Measurements from ENCODE around the gene TAS2R13.

The TAS2R13 gene

DNA sequence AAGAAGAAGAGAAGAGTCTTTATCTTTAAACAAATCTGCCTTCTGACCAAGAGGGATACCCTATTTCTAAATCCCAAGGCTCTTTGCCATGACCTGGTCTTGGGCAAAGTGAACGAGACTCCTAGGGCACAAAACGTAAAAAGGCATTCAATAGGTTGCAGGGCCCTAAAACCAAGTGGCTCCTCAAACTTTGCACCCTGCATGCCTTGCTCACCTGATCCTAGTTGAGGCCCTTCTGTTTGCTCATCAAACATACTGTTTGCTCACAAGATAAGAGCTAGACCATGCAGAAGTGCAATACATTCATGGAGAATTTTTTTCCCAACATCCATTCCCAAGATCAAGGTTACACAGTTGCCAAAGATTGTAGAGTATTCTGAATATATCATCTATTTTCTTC lies 17.4 kb downstream of the TAS2R13 start:
- H3K4me3 ChIP-seq (ENCODE audit: low read depth, low read length), result no peak overlapping the region
- DNase-seq (ENCODE audit: low read depth), result no peak
- TF ChIP-seq, protein P1, sequence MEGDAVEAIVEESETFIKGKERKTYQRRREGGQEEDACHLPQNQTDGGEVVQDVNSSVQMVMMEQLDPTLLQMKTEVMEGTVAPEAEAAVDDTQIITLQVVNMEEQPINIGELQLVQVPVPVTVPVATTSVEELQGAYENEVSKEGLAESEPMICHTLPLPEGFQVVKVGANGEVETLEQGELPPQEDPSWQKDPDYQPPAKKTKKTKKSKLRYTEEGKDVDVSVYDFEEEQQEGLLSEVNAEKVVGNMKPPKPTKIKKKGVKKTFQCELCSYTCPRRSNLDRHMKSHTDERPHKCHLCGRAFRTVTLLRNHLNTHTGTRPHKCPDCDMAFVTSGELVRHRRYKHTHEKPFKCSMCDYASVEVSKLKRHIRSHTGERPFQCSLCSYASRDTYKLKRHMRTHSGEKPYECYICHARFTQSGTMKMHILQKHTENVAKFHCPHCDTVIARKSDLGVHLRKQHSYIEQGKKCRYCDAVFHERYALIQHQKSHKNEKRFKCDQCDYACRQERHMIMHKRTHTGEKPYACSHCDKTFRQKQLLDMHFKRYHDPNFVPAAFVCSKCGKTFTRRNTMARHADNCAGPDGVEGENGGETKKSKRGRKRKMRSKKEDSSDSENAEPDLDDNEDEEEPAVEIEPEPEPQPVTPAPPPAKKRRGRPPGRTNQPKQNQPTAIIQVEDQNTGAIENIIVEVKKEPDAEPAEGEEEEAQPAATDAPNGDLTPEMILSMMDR (IDR thresholded peaks at IDR 0.05; ENCODE audit: low read depth, low read length, missing control alignments), result no peak
- in situ Hi-C loops (cut with HindIII; ENCODE audit: low sequenced_read_pairs), result no loop called here

DNA sequence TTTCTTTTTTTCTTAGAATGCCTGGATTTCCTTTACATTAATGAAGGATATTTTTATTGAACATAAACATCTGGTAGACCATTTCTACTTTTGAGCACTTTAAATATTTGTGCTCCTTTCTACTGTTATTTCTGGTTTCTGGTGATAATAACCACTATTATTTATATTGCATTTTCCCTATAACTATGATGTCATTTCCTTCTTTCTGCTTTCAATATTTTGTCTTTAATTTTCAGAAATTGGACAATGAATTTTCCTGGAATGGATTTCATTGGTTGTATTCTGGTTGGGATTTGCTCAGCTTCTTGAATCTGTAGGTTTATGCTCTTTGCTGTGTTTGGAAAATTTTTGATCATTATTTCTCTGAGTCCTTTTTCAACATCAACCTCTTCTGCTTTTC lies 20.1 kb downstream of the TAS2R13 start:
- TF ChIP-seq, protein P1 (IDR thresholded peaks at IDR 0.05; ENCODE audit: low read depth, low read length, missing control alignments), result no peak
- no peak for DNase-seq (ENCODE audit: low read depth)
- in situ Hi-C loops (cut with HindIII; ENCODE audit: low sequenced_read_pairs), result no loop called here
- H3K4me3 ChIP-seq (ENCODE audit: low read depth, low read length), result no peak overlapping the region

DNA sequence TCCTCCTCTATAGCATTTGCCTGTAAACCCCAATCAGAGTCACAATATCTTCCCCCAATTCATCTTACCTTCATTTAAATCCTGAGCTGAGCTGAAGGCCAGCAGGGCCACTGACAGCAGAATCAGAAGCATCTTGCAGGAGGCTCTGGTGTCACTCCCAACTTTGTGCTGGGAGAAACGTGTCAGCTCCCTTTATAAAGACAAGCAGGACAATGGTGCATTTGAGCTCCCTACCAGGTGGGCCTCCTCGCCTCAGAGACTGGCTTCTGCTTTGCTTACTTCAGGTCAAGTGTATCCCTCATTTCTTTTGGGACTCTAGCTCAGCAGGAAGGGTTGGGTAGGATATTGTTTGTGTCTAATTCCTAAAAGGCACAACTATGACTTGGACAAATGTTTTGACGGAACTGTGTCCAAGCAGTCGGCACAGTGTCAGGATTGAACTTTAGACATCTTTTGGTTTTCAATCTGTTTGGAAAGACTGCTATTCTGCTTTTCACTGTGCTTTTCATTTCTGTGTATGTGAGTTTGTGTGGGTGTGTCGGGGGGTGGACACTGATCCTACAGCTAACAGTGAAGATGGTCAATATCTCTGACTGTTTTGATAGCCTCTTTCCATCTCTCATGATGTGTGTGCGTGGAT lies 25.2 kb downstream of the TAS2R13 start, which contains the start of gene PRH1:
TSS of gene PRH1 (minus strand) at position 170 of the 640 bp plus-strand sequence. CDS start at position 132, 38 bp downstream.
- TF ChIP-seq, protein P1 (IDR thresholded peaks at IDR 0.05; ENCODE audit: low read depth, low read length, missing control alignments), result no peak
- in situ Hi-C loops (cut with HindIII; ENCODE audit: low sequenced_read_pairs), result no loop called here
- no peak within 1 kb of the TSS for H3K4me3 ChIP-seq (ENCODE audit: low read depth, low read length)
- no peak for DNase-seq (ENCODE audit: low read depth)

DNA sequence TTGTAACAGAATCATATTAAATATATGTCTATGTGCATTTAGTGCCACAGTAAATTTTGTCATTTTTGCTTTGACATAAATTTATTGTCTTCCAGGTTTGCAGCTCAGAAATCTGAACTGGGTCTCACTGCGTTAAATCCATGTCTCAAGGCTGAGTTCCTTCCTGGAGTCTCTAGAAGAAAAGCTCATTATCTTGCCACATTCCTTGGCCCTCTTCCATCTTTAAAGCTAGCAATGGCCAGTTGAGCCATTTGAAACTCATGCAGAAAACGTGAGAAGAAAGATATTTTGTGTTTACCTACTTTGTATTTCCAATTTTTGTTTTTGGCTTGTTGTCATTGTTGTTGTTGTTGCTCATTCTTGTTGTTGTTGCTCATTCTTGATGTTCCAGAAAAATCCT lies 36.0 kb downstream of the TAS2R13 start:
- in situ Hi-C loops (cut with HindIII; ENCODE audit: low sequenced_read_pairs), result no loop called here
- TF ChIP-seq, protein P1 (IDR thresholded peaks at IDR 0.05; ENCODE audit: low read depth, low read length, missing control alignments), result no peak
- no peak overlapping the region for H3K4me3 ChIP-seq (ENCODE audit: low read depth, low read length)
- peak; percentile 49 for DNase-seq (ENCODE audit: low read depth)

DNA sequence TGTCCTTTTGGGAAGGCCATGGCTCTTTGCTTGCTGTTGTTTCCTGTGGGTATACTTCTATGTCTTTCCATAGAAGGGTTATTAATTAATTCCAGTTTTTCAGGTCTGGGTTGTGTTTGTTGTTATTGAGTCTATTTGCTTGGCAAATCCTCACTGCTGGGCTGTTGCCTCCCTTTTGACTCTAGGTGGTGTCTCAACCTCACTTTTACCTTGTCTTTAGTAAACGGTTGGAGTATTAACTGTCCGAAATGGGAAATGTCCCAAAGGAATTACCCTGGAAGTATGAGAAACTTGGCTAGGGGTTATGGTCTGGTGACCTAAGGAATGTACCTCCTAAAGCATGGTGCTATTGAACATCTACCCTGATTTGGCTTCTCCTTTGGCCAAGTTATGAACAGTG lies 42.0 kb downstream of the TAS2R13 start:
- H3K4me3 ChIP-seq (ENCODE audit: low read depth, low read length), result no peak overlapping the region
- in situ Hi-C loops (cut with HindIII; ENCODE audit: low sequenced_read_pairs), result no loop called here
- TF ChIP-seq, protein P1 (IDR thresholded peaks at IDR 0.05; ENCODE audit: low read depth, low read length, missing control alignments), result no peak
- no peak for DNase-seq (ENCODE audit: low read depth)

DNA sequence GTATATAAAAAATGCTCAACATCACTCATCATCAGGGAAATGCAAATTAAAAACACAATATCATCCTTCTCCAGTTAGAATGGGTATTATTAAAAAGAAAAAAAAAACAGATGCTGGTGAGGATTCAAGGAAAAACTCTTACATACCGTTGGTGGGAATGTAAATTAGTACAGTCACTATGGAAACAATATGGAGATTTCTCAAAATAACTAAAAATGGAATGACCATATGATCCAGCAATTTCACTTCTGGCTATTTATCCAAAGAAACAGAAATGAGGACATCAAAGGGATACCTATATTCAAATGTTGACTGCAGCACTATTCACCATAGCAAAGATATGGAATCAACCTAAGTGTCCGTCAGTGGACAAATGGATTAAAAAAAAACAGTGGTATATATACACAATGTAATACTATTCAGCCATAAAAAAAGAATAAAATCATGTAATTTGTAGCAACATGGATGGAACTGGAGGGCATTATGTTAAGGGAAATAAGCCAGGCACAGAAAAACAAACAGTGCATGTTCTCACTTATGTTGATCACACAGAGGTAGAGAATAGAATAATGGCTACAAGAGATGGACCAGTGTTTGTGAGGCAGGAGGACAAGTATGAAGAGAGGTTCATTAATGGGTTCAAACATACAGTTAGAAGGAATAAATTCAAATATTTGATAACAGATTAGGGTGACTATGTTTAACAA lies 45.7 kb downstream of the TAS2R13 start:
- in situ Hi-C loops (cut with HindIII; ENCODE audit: low sequenced_read_pairs), result no loop called here
- no peak overlapping the region for H3K4me3 ChIP-seq (ENCODE audit: low read depth, low read length)
- no peak for DNase-seq (ENCODE audit: low read depth)
- TF ChIP-seq, protein P1 (IDR thresholded peaks at IDR 0.05; ENCODE audit: low read depth, low read length, missing control alignments), result no peak

All from astrocyte of the cerebellum (primary cell).